Measurements from ENCODE around the gene PSMB10.
A peak's percentile ranks its signal among the peaks of the same experiment; 100 is the strongest.

PSMB10 gene

GRCh38 chr16:67909056-67909742 is 27.5 kb downstream of the PSMB10 start:
- CTCF ChIA-PET, result interaction anchor here (0.8 to 0.9 kb wide), 2 partner anchors 9 to 93 kb away, joined by 3 to 5 read pairs; no protein-coding TSS in a partner anchor
- TF ChIP-seq ZNF16 (tag by site-specific recombination; IDR thresholded peaks at IDR 0.05; ENCODE audit: low read depth) (no peak), GLI4 (tag by site-specific recombination; IDR thresholded peaks at IDR 0.05) (no peak), SCRT2 (tag by site-specific recombination; IDR thresholded peaks at IDR 0.05) (peak; percentile 51), ZNF677 (tag by site-specific recombination; IDR thresholded peaks at IDR 0.05) (no peak), ZBTB6 (tag by site-specific recombination; IDR thresholded peaks at IDR 0.05) (peak; percentile 50; the same call in 1 of the 2 replicates)
- Histone ChIP-seq H3K27ac (ENCODE audit: extremely low read depth, low read depth, low read length) (no peak overlapping the region), H3K4me1 (ENCODE audit: control insufficient read depth, insufficient read depth, low read length) (no peaks in the 10 kb centered on the region), H3K4me3 (ENCODE audit: low read depth, low read length) (no peak overlapping the region), H3K9me3 (ENCODE audit: control insufficient read depth, insufficient read depth, low read depth, low read length) (no peaks in the 10 kb centered on the region), H3K36me3 (ENCODE audit: control insufficient read depth in 2 of 2, insufficient read depth in 1 of 2, low read length in 2 of 2) (peaks cover 0 to 35% of the 10 kb centered on the region in 2 experiments; a peak in 2 of 3 replicates)
- POLR2A ChIA-PET, result no interaction called here

- H3K27ac ChIP-seq (ENCODE audit: extremely low read depth, low read depth, low read length), result no peak overlapping the region
- H3K4me1 ChIP-seq (ENCODE audit: control insufficient read depth, insufficient read depth, low read length), result no peaks in the 10 kb centered on the region
- no peak overlapping the region for H3K4me3 ChIP-seq (ENCODE audit: low read depth, low read length)
- POLR2A ChIA-PET, result interaction anchor here (1.3 kb wide), 1 partner anchor 21 kb away, joined by 3 read pairs; no protein-coding TSS in a partner anchor
- TF ChIP-seq CTCF (tag by site-specific recombination; IDR thresholded peaks at IDR 0.05), result 0 out of 2 replicates have a peak, but pooled peaks have one; percentile 19
- TF ChIP-seq ZNF175 (tag by site-specific recombination; IDR thresholded peaks at IDR 0.05), result no peak
- no peak for TF ChIP-seq ZNF16 (tag by site-specific recombination; IDR thresholded peaks at IDR 0.05; ENCODE audit: low read depth)
- no peak for TF ChIP-seq ZNF2 (tag by site-specific recombination; IDR thresholded peaks at IDR 0.05)
- TF ChIP-seq ZFHX2 (tag by site-specific recombination; conservative IDR thresholded peaks at IDR 0.05), result no peak
- H3K36me3 ChIP-seq (ENCODE audit: control insufficient read depth in 2 of 2, insufficient read depth in 1 of 2, low read length in 2 of 2), result peaks cover 5 to 45% of the 10 kb centered on the region in 2 experiments; a peak in 2 of 3 replicates
- CTCF ChIA-PET, result no interaction called here
- no peaks in the 10 kb centered on the region for H3K9me3 ChIP-seq (ENCODE audit: control insufficient read depth, insufficient read depth, low read depth, low read length)
Observed at GRCh38 chr16:67907397-67908180, 29.1 kb downstream of the PSMB10 start.

- H3K4me3 ChIP-seq (ENCODE audit: low read depth, low read length), result no peak overlapping the region
- no peak overlapping the region for H3K27ac ChIP-seq (ENCODE audit: extremely low read depth, low read depth, low read length)
- CTCF ChIA-PET, result interaction anchor here (0.5 to 2.5 kb wide), 4 partner anchors 19 to 382 kb away, joined by 3 to 9 read pairs (median 3); partner anchors contain the start of genes ACD and NRN1L
- no peaks in the 10 kb centered on the region for H3K4me1 ChIP-seq (ENCODE audit: control insufficient read depth, insufficient read depth, low read length)
- no peaks in the 10 kb centered on the region for H3K9me3 ChIP-seq (ENCODE audit: control insufficient read depth, insufficient read depth, low read depth, low read length)
- POLR2A ChIA-PET, result no interaction called here
- H3K36me3 ChIP-seq (ENCODE audit: control insufficient read depth in 2 of 2, insufficient read depth in 1 of 2, low read length in 2 of 2), result peaks cover 5 to 18% of the 10 kb centered on the region in 2 experiments; a peak in 2 of 3 replicates
- TF ChIP-seq ZNF266 (tag by site-specific recombination; IDR thresholded peaks at IDR 0.05; ENCODE audit: low read depth) (no peak), ZNF26 (tag by site-specific recombination; IDR thresholded peaks at IDR 0.05) (no peak), SALL2 (tag by site-specific recombination; IDR thresholded peaks at IDR 0.05; ENCODE audit: borderline replicate concordance) (no peak), ZNF16 (tag by site-specific recombination; IDR thresholded peaks at IDR 0.05; ENCODE audit: low read depth) (no peak), REPIN1 (tag by site-specific recombination; IDR thresholded peaks at IDR 0.05; ENCODE audit: low read depth) (no peak), ZFP69B (tag by site-specific recombination; IDR thresholded peaks at IDR 0.05) (no peak), ZNF747 (tag by site-specific recombination; IDR thresholded peaks at IDR 0.05) (no peak), ZNF121 (tag by site-specific recombination; IDR thresholded peaks at IDR 0.05) (no peak), ZNF558 (tag by site-specific recombination; IDR thresholded peaks at IDR 0.05) (no peak), ZNF580 (tag by site-specific recombination; IDR thresholded peaks at IDR 0.05) (no peak), HOXC10 (CRISPR knock-in tag; IDR thresholded peaks at IDR 0.05) (no peak), ZNF398 (tag by site-specific recombination; IDR thresholded peaks at IDR 0.05) (no peak), ATF2 (tag by site-specific recombination; IDR thresholded peaks at IDR 0.05; ENCODE audit: low read depth) (no peak)
Observed at GRCh38 chr16:67902831-67903230, 33.8 kb downstream of the PSMB10 start.
